ENCODE results near the gene TTC17. TPM values are rescaled to one million over a fixed set of nuclear protein-coding genes. Genes with fewer than 3 reads are reported as not detected.

TTC17 gene
- polyA plus RNA-seq, 1 donor (not counting 4 experiments of a cell fraction or from before 2014, with no cell fraction given): 53.4 TPM

DNA sequence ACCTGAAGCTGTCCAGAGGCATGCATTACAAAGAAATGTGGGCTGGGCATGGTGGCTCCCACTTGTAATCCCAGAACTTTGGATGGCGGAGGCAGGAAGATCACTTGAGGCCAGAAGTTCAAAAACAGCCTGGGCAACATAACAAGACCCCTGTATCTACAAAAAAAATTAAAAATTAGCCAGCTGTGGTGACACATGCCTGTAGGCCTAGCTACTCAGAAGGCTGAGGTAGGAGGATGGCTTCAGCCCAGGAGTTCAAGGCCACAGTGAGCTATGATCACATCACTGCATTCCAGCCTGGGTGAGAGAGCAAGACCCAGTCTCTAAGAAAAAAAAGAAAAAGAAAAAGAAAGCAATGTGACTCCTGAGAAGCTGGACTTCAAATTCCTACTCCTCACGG, 183.3 kb downstream of the TTC17 start:
- Histone ChIP-seq H3K9ac (ENCODE audit: control insufficient read depth, extremely low read depth, insufficient read depth, low read length) (no peak overlapping the region), H3K4me1 (ENCODE audit: control insufficient read depth, extremely low read depth, insufficient read depth, low read length) (peaks cover 10% of the 10 kb centered on the region), H4K20me1 (ENCODE audit: control insufficient read depth, extremely low read depth, insufficient read depth, low read length) (no peaks in the 10 kb centered on the region), H3K9me1 (ENCODE audit: control insufficient read depth, extremely low read depth, insufficient read depth, low read length) (no peaks in the 10 kb centered on the region), H3K27ac (ENCODE audit: control insufficient read depth, insufficient read depth, low read length) (no peak overlapping the region), H3K27me3 (ENCODE audit: control insufficient read depth, extremely low read depth, insufficient read depth, low read length) (peaks cover 25% of the 10 kb centered on the region), H3K79me2 (ENCODE audit: control insufficient read depth, insufficient read depth, low read length) (no peaks in the 10 kb centered on the region), H3K4me2 (ENCODE audit: control insufficient read depth, extremely low read depth, insufficient read depth, low read depth, low read length) (no peak overlapping the region), H2AFZ (ENCODE audit: control insufficient read depth, low read length) (no peak overlapping the region), H3K36me3 (ENCODE audit: control insufficient read depth in 2 of 2, extremely low read depth in 1 of 2, insufficient read depth in 2 of 2, low read length in 2 of 2) (no peaks in the 10 kb centered on the region), H3K4me3 (ENCODE audit: control insufficient read depth in 2 of 3, extremely low read depth in 1 of 3, insufficient read depth in 2 of 3, low read depth in 1 of 3, low read length in 3 of 3) (no peak overlapping the region), H3K9me3 (ENCODE audit: control insufficient read depth, low read depth, low read length) (no peaks in the 10 kb centered on the region)
- TF ChIP-seq, protein P1, sequence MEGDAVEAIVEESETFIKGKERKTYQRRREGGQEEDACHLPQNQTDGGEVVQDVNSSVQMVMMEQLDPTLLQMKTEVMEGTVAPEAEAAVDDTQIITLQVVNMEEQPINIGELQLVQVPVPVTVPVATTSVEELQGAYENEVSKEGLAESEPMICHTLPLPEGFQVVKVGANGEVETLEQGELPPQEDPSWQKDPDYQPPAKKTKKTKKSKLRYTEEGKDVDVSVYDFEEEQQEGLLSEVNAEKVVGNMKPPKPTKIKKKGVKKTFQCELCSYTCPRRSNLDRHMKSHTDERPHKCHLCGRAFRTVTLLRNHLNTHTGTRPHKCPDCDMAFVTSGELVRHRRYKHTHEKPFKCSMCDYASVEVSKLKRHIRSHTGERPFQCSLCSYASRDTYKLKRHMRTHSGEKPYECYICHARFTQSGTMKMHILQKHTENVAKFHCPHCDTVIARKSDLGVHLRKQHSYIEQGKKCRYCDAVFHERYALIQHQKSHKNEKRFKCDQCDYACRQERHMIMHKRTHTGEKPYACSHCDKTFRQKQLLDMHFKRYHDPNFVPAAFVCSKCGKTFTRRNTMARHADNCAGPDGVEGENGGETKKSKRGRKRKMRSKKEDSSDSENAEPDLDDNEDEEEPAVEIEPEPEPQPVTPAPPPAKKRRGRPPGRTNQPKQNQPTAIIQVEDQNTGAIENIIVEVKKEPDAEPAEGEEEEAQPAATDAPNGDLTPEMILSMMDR (optimal IDR thresholded peaks at IDR 0.05 in 1 of 3, IDR thresholded peaks at IDR 0.05 in 1 of 3, conservative IDR thresholded peaks at IDR 0.05 in 1 of 3; ENCODE audit: extremely low read depth in 1 of 3, insufficient read depth in 2 of 3, low read length in 3 of 3): no peak
- no peak for TF ChIP-seq EZH2 (IDR thresholded peaks at IDR 0.05; ENCODE audit: low read length)
- dilution Hi-C loops (cut with MboI; ENCODE audit: extremely low pct_ligation_motif_present, low sequenced_read_pairs): no loop called here
- DNase-seq (ENCODE audit: low read depth, low spot score) (no peak), FAIRE-seq (no peak)

DNA sequence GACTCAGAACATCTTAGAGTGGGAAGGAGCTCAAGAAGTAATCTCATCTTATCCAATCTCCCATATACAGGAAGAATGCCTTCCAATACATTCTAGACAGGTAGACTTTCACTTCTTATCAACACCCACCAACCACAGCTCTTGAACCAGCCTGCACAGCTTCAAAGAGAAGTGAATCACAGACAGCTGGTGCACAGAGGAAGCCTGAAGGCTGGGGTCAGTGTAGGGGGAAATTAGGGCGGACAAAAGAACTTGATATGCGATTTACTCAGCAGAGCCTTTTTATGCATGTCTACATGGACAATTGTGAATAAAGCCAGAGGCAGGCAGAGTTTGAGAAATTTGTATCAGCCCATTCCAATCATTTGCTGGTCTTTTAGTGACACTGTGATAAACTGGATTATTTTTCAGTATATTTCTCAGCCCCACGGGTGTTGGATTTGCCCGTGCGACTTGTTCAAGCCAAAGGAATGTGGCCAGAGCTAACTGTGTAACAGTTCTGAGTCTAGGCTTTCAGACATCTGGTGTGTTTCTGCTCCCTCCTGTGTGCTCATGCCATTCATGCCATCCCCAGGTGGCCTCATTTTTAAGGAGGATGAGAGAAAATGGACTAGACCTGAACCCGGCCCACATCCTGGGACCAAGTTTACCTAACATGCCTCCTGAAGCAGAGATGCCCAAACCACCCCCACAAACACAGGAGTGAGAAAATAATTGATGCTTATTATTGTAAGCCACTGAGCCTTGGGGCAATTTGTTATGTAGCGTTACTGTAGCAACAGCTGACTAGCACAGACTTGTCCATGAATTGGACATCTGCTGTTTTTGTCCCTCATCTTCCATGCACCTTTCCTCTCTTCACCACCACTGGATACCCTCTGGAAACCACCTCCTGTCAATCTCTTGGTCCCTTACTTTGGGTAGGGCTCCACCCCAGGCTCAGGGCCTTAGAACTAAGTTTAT, 184.3 kb downstream of the TTC17 start:
- FAIRE-seq: peak; percentile 9
- no peak overlapping the region for H3K4me2 ChIP-seq (ENCODE audit: control insufficient read depth, extremely low read depth, insufficient read depth, low read depth, low read length)
- H3K27ac ChIP-seq (ENCODE audit: control insufficient read depth, insufficient read depth, low read length): no peak overlapping the region
- no peaks in the 10 kb centered on the region for H4K20me1 ChIP-seq (ENCODE audit: control insufficient read depth, extremely low read depth, insufficient read depth, low read length)
- dilution Hi-C loops (cut with MboI; ENCODE audit: extremely low pct_ligation_motif_present, low sequenced_read_pairs): no loop called here
- peaks cover 10% of the 10 kb centered on the region for H3K4me1 ChIP-seq (ENCODE audit: control insufficient read depth, extremely low read depth, insufficient read depth, low read length)
- H3K79me2 ChIP-seq (ENCODE audit: control insufficient read depth, insufficient read depth, low read length): no peaks in the 10 kb centered on the region
- no peak overlapping the region for H3K9ac ChIP-seq (ENCODE audit: control insufficient read depth, extremely low read depth, insufficient read depth, low read length)
- H3K9me1 ChIP-seq (ENCODE audit: control insufficient read depth, extremely low read depth, insufficient read depth, low read length): no peaks in the 10 kb centered on the region
- H3K4me3 ChIP-seq (ENCODE audit: control insufficient read depth in 2 of 3, extremely low read depth in 1 of 3, insufficient read depth in 2 of 3, low read depth in 1 of 3, low read length in 3 of 3): no peak overlapping the region
- no peak for DNase-seq (ENCODE audit: low read depth, low spot score)
- H3K27me3 ChIP-seq (ENCODE audit: control insufficient read depth, extremely low read depth, insufficient read depth, low read length): peaks cover 21% of the 10 kb centered on the region
- no peaks in the 10 kb centered on the region for H3K9me3 ChIP-seq (ENCODE audit: control insufficient read depth, low read depth, low read length)
- no peak for TF ChIP-seq EZH2 (IDR thresholded peaks at IDR 0.05; ENCODE audit: low read length)
- TF ChIP-seq, protein P1 (optimal IDR thresholded peaks at IDR 0.05 in 1 of 3, IDR thresholded peaks at IDR 0.05 in 1 of 3, conservative IDR thresholded peaks at IDR 0.05 in 1 of 3; ENCODE audit: extremely low read depth in 1 of 3, insufficient read depth in 2 of 3, low read length in 3 of 3): no peak
- no peaks in the 10 kb centered on the region for H3K36me3 ChIP-seq (ENCODE audit: control insufficient read depth in 2 of 2, extremely low read depth in 1 of 2, insufficient read depth in 2 of 2, low read length in 2 of 2)
- H2AFZ ChIP-seq (ENCODE audit: control insufficient read depth, low read length): no peak overlapping the region

Small RNA genes within 50 kb of the gene (small RNA-seq; reads per million reads assigned to genes)
- gene RF00019 (ENCODE audit: insufficient read length in 3 of 3, low read depth in 3 of 3, low replicate concordance in 1 of 3): 0 reads per million in 3 experiments
- gene RN7SKP287 (ENCODE audit: insufficient read length in 3 of 3, low read depth in 3 of 3, low replicate concordance in 1 of 3): 0 reads per million in 3 experiments

Other genes with a start within 250 kb of the TTC17 start
- 76.7 to 117 TPM (median 84.1 TPM) in 3 replicates for gene API5, start 46.9 kb upstream of the TTC17 start, polyA plus RNA-seq